Effector memory CD8-positive, alpha-beta T cell (primary cell): ENCODE results near the gene CYP4V2.

Experiments
- ATAC-seq: fragments of 150-1000 bp; cut with Tn5 transposase; replicated peaks from 2 replicates; pipeline ENCODE4 v1.10.0; 2021; ENCODE audit warnings: mild to moderate bottlenecking, moderate library complexity
- DNase-seq, 3 experiments: peaks; one replicate each; pipeline ENCODE4 v3.0.0; 2021
- H3K27ac Mint-ChIP-seq, 2 donors: one replicate each; pipeline ENCODE4 v1.8.0; 2022; ENCODE audit warnings: mild to moderate bottlenecking in 2 of 2, mixed read lengths in 2 of 2, moderate library complexity in 2 of 2
- H3K27me3 Mint-ChIP-seq, 2 donors: one replicate each; pipeline ENCODE4 v1.8.0; 2022; ENCODE audit warnings: mixed read lengths in 2 of 2
- H3K36me3 Mint-ChIP-seq: one replicate; pipeline ENCODE4 v1.8.0; 2022; ENCODE audit warnings: mild to moderate bottlenecking, moderate library complexity, mixed read lengths; ENCODE audit not compliant: insufficient read depth
- H3K4me1 Mint-ChIP-seq, 2 donors: one replicate each; pipeline ENCODE4 v1.8.0; 2022; ENCODE audit warnings: low read depth in 2 of 2, mixed read lengths in 2 of 2
- H3K4me3 Mint-ChIP-seq, 2 donors: one replicate each; pipeline ENCODE4 v1.8.0; 2022; ENCODE audit warnings: mild to moderate bottlenecking in 2 of 2, mixed read lengths in 2 of 2, moderate library complexity in 2 of 2
- H3K9me3 Mint-ChIP-seq, 2 donors: one replicate each; pipeline ENCODE4 v1.8.0; 2022; ENCODE audit warnings: mixed read lengths in 2 of 2

The CYP4V2 gene

GRCh38 chr4:186249785-186250754 lies 58.7 kb downstream of the CYP4V2 start:
- Mint-ChIP-seq H3K27me3 (no peaks in the 10 kb centered on the region), H3K36me3 (peaks cover 3% of the 10 kb centered on the region)
- no peak for DNase-seq

DNA sequence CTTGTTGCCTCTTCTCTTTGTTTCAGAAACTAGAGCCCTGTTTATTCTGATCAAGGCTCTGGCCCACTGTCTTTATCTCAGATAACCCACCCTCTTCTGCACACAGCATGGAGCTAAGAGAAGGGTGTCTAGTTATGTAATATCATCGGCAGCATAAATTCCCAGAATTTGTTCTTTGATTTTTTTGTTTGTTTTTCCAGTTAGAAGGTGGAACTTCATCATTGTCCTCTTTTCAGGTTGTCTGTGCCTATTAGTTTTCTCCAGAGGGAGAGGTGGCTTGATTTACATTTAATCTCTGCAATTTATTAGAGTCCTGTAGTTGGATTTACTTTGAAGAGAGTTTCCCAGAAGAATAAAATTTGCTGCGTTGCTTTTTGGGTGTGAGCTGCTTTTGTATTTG lies 59.4 kb downstream of the CYP4V2 start:
- Mint-ChIP-seq H3K27ac (no peak overlapping the region), H3K36me3 (peaks cover 3% of the 10 kb centered on the region)

More at GRCh38 chr4:186249785-186250754, 58.7 kb downstream of the CYP4V2 start:
- no peak for ATAC-seq
- no peaks in the 10 kb centered on the region for H3K4me1 Mint-ChIP-seq
- no peak overlapping the region for H3K27ac Mint-ChIP-seq
- H3K9me3 Mint-ChIP-seq: no peaks in the 10 kb centered on the region
- H3K4me3 Mint-ChIP-seq: no peak overlapping the region

DNA sequence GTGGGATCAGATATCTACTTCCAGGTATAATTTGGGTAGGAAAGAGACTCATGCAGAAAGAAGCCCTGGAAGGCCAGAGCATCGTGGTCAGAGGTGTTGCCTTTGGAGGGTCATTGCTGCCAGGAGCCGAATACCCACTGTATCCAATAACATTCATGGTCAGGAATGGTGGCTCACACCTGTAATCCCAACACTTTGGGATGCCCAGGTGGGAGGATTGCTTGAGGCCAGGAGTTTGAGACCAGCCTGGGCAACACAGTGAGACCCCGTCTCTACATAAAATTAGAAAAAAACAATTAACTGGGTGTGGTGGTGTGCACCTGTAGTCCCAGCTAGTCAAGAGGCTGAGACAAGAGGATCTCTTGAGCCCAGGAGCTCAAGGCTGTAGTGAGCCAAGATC lies 63.8 kb downstream of the CYP4V2 start:
- no peaks in the 10 kb centered on the region for H3K4me1 Mint-ChIP-seq
- no peak for DNase-seq
- H3K27ac Mint-ChIP-seq: no peak overlapping the region
- no peaks in the 10 kb centered on the region for H3K9me3 Mint-ChIP-seq
- H3K27me3 Mint-ChIP-seq: peaks cover 0 to 3% of the 10 kb centered on the region in 2 donors
- no peak for ATAC-seq
- H3K36me3 Mint-ChIP-seq: peaks cover 3% of the 10 kb centered on the region
- H3K4me3 Mint-ChIP-seq: no peak overlapping the region

More for the DNA sequence above, 59.4 kb downstream of the CYP4V2 start:
- ATAC-seq: no peak
- Mint-ChIP-seq H3K4me3 (no peak overlapping the region), H3K9me3 (no peaks in the 10 kb centered on the region), H3K27me3 (no peaks in the 10 kb centered on the region), H3K4me1 (no peaks in the 10 kb centered on the region)
- DNase-seq: no peak

DNA sequence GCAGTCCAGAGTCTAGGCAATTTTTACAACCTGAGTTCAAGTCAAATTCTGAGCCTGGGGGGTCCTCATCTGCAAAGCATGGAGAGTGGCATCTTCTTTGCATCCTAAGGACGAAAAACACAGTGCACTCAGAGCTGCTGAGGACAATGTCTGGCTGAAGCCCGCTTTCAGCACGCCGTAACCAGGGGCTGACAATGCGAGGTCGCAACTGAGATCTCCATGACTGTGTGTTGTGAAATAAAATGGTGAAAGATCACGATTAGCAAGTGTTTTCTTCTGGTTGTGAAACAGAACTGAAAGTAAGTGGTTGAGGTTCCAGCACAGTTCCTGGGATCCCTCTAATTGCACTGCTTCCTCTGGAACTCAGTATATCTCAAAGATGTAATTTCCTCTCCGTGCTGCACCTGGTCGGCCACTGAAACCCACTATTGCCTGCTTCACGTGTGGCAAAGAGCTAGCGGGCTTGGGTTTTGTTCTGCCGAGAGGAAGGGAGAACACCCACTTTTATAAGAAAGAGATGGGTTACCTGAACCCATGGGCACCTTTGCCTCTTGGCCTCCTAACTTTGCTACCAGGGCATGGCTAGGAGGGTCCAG lies 66.9 kb downstream of the CYP4V2 start:
- DNase-seq (no peak), ATAC-seq (no peak)
- H3K36me3 Mint-ChIP-seq: peaks cover 3% of the 10 kb centered on the region
- no peak overlapping the region for H3K27ac Mint-ChIP-seq
- H3K4me3 Mint-ChIP-seq: no peak overlapping the region
- H3K4me1 Mint-ChIP-seq: no peaks in the 10 kb centered on the region
- H3K27me3 Mint-ChIP-seq: peaks cover 11 to 12% of the 10 kb centered on the region in 2 donors
- no peaks in the 10 kb centered on the region for H3K9me3 Mint-ChIP-seq

DNA sequence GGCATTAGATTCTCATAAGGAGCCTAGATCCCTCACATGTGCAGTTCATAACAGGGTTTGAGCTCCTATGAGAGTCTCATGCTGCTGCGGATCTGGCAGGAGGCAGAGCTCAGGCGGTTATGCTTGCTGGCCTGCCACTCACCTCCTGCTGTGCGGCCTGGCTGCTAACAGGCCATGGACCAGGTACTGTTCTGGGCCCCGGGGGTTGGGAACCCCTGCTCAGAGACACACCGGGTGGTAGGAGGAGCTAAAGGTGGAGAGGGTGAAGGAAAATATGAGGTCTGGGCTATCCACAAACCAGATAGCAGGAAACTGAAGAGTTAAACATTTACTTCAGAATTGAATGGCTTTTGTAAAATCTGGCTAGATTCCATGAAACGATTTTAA lies 68.7 kb downstream of the CYP4V2 start:
- no peaks in the 10 kb centered on the region for H3K4me1 Mint-ChIP-seq
- DNase-seq: no peak
- H3K27me3 Mint-ChIP-seq: peaks cover 23 to 26% of the 10 kb centered on the region in 2 donors
- no peak overlapping the region for H3K27ac Mint-ChIP-seq
- no peak for ATAC-seq
- H3K4me3 Mint-ChIP-seq: no peak overlapping the region
- H3K36me3 Mint-ChIP-seq: peaks cover 3% of the 10 kb centered on the region
- no peaks in the 10 kb centered on the region for H3K9me3 Mint-ChIP-seq
